ENCODE data around the gene RNU5B-1.

The RNU5B-1 gene

GRCh38 chr15:65304381-65305149 is at the start of gene RNU5B-1:
Gene RNU5B-1, plus strand, starts transcription at chr15:65304677.
- peak within 1 kb of the TSS; percentile 70 to 90 for H3K4me3 ChIP-seq (ENCODE audit: low read depth in 1 of 2, low read length in 2 of 2)
- no peaks in the 10 kb centered on the region for H3K9me3 ChIP-seq (ENCODE audit: control insufficient read depth in 1 of 2, low read length in 2 of 2)
- peak within 1 kb of the TSS; percentile 96 for H3K27ac ChIP-seq (ENCODE audit: low read length)
- H3K27me3 ChIP-seq (ENCODE audit: low read depth, low read length): no peaks in the 10 kb centered on the region
- H3K36me3 ChIP-seq (ENCODE audit: control insufficient read depth in 1 of 2, insufficient read depth in 2 of 2, low read length in 2 of 2): no peaks in the 10 kb centered on the region
- H3K4me1 ChIP-seq (ENCODE audit: control insufficient read depth in 1 of 2, insufficient read depth in 2 of 2, low read length in 2 of 2): peaks cover 3 to 4% of the 10 kb centered on the region in 2 donors

- no peak overlapping the region for H3K27ac ChIP-seq (ENCODE audit: low read length)
- H3K36me3 ChIP-seq (ENCODE audit: control insufficient read depth in 1 of 2, insufficient read depth in 2 of 2, low read length in 2 of 2): peaks cover 8 to 10% of the 10 kb centered on the region in 2 donors
- no peak overlapping the region for H3K4me3 ChIP-seq (ENCODE audit: low read depth in 1 of 2, low read length in 2 of 2)
- H3K9me3 ChIP-seq (ENCODE audit: control insufficient read depth in 1 of 2, low read length in 2 of 2): no peaks in the 10 kb centered on the region
- peaks cover 16 to 65% of the 10 kb centered on the region in 2 donors for H3K4me1 ChIP-seq (ENCODE audit: control insufficient read depth in 1 of 2, insufficient read depth in 2 of 2, low read length in 2 of 2)
- H3K27me3 ChIP-seq (ENCODE audit: low read depth, low read length): no peaks in the 10 kb centered on the region
Measured at GRCh38 chr15:65254758-65255157, 49.7 kb upstream of the RNU5B-1 start.

GRCh38 chr15:65255486-65256140 is 48.9 kb upstream of the RNU5B-1 start:
- Histone ChIP-seq H3K36me3 (ENCODE audit: control insufficient read depth in 1 of 2, insufficient read depth in 2 of 2, low read length in 2 of 2) (peaks cover 10 to 16% of the 10 kb centered on the region in 2 donors), H3K9me3 (ENCODE audit: control insufficient read depth in 1 of 2, low read length in 2 of 2) (no peaks in the 10 kb centered on the region), H3K27me3 (ENCODE audit: low read depth, low read length) (no peaks in the 10 kb centered on the region), H3K4me3 (ENCODE audit: low read depth in 1 of 2, low read length in 2 of 2) (no peak overlapping the region), H3K27ac (ENCODE audit: low read length) (no peak overlapping the region), H3K4me1 (ENCODE audit: control insufficient read depth in 1 of 2, insufficient read depth in 2 of 2, low read length in 2 of 2) (peaks cover 22 to 67% of the 10 kb centered on the region in 2 donors)

- peaks cover 19 to 31% of the 10 kb centered on the region in 2 donors for H3K36me3 ChIP-seq (ENCODE audit: control insufficient read depth in 1 of 2, insufficient read depth in 2 of 2, low read length in 2 of 2)
- H3K4me3 ChIP-seq (ENCODE audit: low read depth in 1 of 2, low read length in 2 of 2): peak overlapping the region in 1 of 2 donors; percentile 27
- H3K27ac ChIP-seq (ENCODE audit: low read length): peak overlapping the region; percentile 64
- H3K27me3 ChIP-seq (ENCODE audit: low read depth, low read length): no peaks in the 10 kb centered on the region
- H3K4me1 ChIP-seq (ENCODE audit: control insufficient read depth in 1 of 2, insufficient read depth in 2 of 2, low read length in 2 of 2): peaks cover 25 to 69% of the 10 kb centered on the region in 2 donors
- H3K9me3 ChIP-seq (ENCODE audit: control insufficient read depth in 1 of 2, low read length in 2 of 2): no peaks in the 10 kb centered on the region
Measured at GRCh38 chr15:65258375-65259262, 45.9 kb upstream of the RNU5B-1 start.

- H3K9me3 ChIP-seq (ENCODE audit: control insufficient read depth in 1 of 2, low read length in 2 of 2): no peaks in the 10 kb centered on the region
- peaks cover 19 to 31% of the 10 kb centered on the region in 2 donors for H3K36me3 ChIP-seq (ENCODE audit: control insufficient read depth in 1 of 2, insufficient read depth in 2 of 2, low read length in 2 of 2)
- H3K4me3 ChIP-seq (ENCODE audit: low read depth in 1 of 2, low read length in 2 of 2): peak overlapping the region in 1 of 2 donors; percentile 27
- H3K4me1 ChIP-seq (ENCODE audit: control insufficient read depth in 1 of 2, insufficient read depth in 2 of 2, low read length in 2 of 2): peaks cover 21 to 65% of the 10 kb centered on the region in 2 donors
- no peaks in the 10 kb centered on the region for H3K27me3 ChIP-seq (ENCODE audit: low read depth, low read length)
- H3K27ac ChIP-seq (ENCODE audit: low read length): peak overlapping the region; percentile 64
Measured at GRCh38 chr15:65259367-65259797, 45.1 kb upstream of the RNU5B-1 start.

GRCh38 chr15:65260968-65261367 is 43.5 kb upstream of the RNU5B-1 start:
- no peak overlapping the region for H3K4me3 ChIP-seq (ENCODE audit: low read depth in 1 of 2, low read length in 2 of 2)
- no peaks in the 10 kb centered on the region for H3K27me3 ChIP-seq (ENCODE audit: low read depth, low read length)
- H3K9me3 ChIP-seq (ENCODE audit: control insufficient read depth in 1 of 2, low read length in 2 of 2): no peaks in the 10 kb centered on the region
- peaks cover 19 to 31% of the 10 kb centered on the region in 2 donors for H3K36me3 ChIP-seq (ENCODE audit: control insufficient read depth in 1 of 2, insufficient read depth in 2 of 2, low read length in 2 of 2)
- H3K27ac ChIP-seq (ENCODE audit: low read length): no peak overlapping the region
- H3K4me1 ChIP-seq (ENCODE audit: control insufficient read depth in 1 of 2, insufficient read depth in 2 of 2, low read length in 2 of 2): peaks cover 15 to 68% of the 10 kb centered on the region in 2 donors

GRCh38 chr15:65263313-65263712 is 41.2 kb upstream of the RNU5B-1 start:
- Histone ChIP-seq H3K4me3 (ENCODE audit: low read depth in 1 of 2, low read length in 2 of 2) (no peak overlapping the region), H3K4me1 (ENCODE audit: control insufficient read depth in 1 of 2, insufficient read depth in 2 of 2, low read length in 2 of 2) (peaks cover 15 to 63% of the 10 kb centered on the region in 2 donors), H3K27me3 (ENCODE audit: low read depth, low read length) (no peaks in the 10 kb centered on the region), H3K36me3 (ENCODE audit: control insufficient read depth in 1 of 2, insufficient read depth in 2 of 2, low read length in 2 of 2) (peaks cover 18 to 34% of the 10 kb centered on the region in 2 donors), H3K9me3 (ENCODE audit: control insufficient read depth in 1 of 2, low read length in 2 of 2) (no peaks in the 10 kb centered on the region), H3K27ac (ENCODE audit: low read length) (no peak overlapping the region)

- H3K36me3 ChIP-seq (ENCODE audit: control insufficient read depth in 1 of 2, insufficient read depth in 2 of 2, low read length in 2 of 2): peaks cover 9 to 31% of the 10 kb centered on the region in 2 donors
Measured at GRCh38 chr15:65264863-65265430, 39.5 kb upstream of the RNU5B-1 start.

GRCh38 chr15:65266469-65266868 is 38.0 kb upstream of the RNU5B-1 start:
- Histone ChIP-seq H3K4me1 (ENCODE audit: control insufficient read depth in 1 of 2, insufficient read depth in 2 of 2, low read length in 2 of 2) (peaks cover 0 to 43% of the 10 kb centered on the region in 2 donors), H3K27me3 (ENCODE audit: low read depth, low read length) (no peaks in the 10 kb centered on the region), H3K4me3 (ENCODE audit: low read depth in 1 of 2, low read length in 2 of 2) (no peak overlapping the region), H3K9me3 (ENCODE audit: control insufficient read depth in 1 of 2, low read length in 2 of 2) (no peaks in the 10 kb centered on the region), H3K27ac (ENCODE audit: low read length) (no peak overlapping the region), H3K36me3 (ENCODE audit: control insufficient read depth in 1 of 2, insufficient read depth in 2 of 2, low read length in 2 of 2) (peaks cover 9 to 20% of the 10 kb centered on the region in 2 donors)

More at GRCh38 chr15:65264863-65265430, 39.5 kb upstream of the RNU5B-1 start:
- no peaks in the 10 kb centered on the region for H3K27me3 ChIP-seq (ENCODE audit: low read depth, low read length)
- H3K4me3 ChIP-seq (ENCODE audit: low read depth in 1 of 2, low read length in 2 of 2): no peak overlapping the region
- peaks cover 9 to 47% of the 10 kb centered on the region in 2 donors for H3K4me1 ChIP-seq (ENCODE audit: control insufficient read depth in 1 of 2, insufficient read depth in 2 of 2, low read length in 2 of 2)
- H3K27ac ChIP-seq (ENCODE audit: low read length): no peak overlapping the region
- H3K9me3 ChIP-seq (ENCODE audit: control insufficient read depth in 1 of 2, low read length in 2 of 2): no peaks in the 10 kb centered on the region

- peaks cover 0 to 31% of the 10 kb centered on the region in 2 donors for H3K4me1 ChIP-seq (ENCODE audit: control insufficient read depth in 1 of 2, insufficient read depth in 2 of 2, low read length in 2 of 2)
- no peak overlapping the region for H3K4me3 ChIP-seq (ENCODE audit: low read depth in 1 of 2, low read length in 2 of 2)
- peaks cover 1 to 10% of the 10 kb centered on the region in 2 donors for H3K36me3 ChIP-seq (ENCODE audit: control insufficient read depth in 1 of 2, insufficient read depth in 2 of 2, low read length in 2 of 2)
- H3K9me3 ChIP-seq (ENCODE audit: control insufficient read depth in 1 of 2, low read length in 2 of 2): no peaks in the 10 kb centered on the region
- no peak overlapping the region for H3K27ac ChIP-seq (ENCODE audit: low read length)
- no peaks in the 10 kb centered on the region for H3K27me3 ChIP-seq (ENCODE audit: low read depth, low read length)
Measured at GRCh38 chr15:65268411-65268810, 36.1 kb upstream of the RNU5B-1 start.
